HS-5 (cell line): ENCODE results near the gene MAP3K8.

Experiments used
- DNase-seq: peaks from one replicate; pipeline ENCODE4 v3.0.0-alpha.2; 2012; ENCODE audit warnings: low read depth

The MAP3K8 gene

GRCh38 chr10:30433730-30434272 lies at the start of gene MAP3K8:
MAP3K8 (plus strand) TSS chr10:30434184; CDS start chr10:30438939, 4,755 bp downstream.
- DNase-seq = no peak

- DNase-seq = no peak
Observed at GRCh38 chr10:30384701-30385201, 49.2 kb upstream of the MAP3K8 start.

- DNase-seq = no peak
Observed at GRCh38 chr10:30386801-30387588, 47.0 kb upstream of the MAP3K8 start.

- no peak for DNase-seq
Observed at GRCh38 chr10:30387646-30388243, 46.2 kb upstream of the MAP3K8 start.

GRCh38 chr10:30389543-30389942 lies 44.4 kb upstream of the MAP3K8 start:
- DNase-seq = no peak

- no peak for DNase-seq
Observed at GRCh38 chr10:30390207-30390606, 43.8 kb upstream of the MAP3K8 start.

GRCh38 chr10:30391266-30391665 lies 42.7 kb upstream of the MAP3K8 start:
- DNase-seq = no peak

- DNase-seq = no peak
Observed at GRCh38 chr10:30392564-30392990, 41.4 kb upstream of the MAP3K8 start.

GRCh38 chr10:30396293-30396692 lies 37.7 kb upstream of the MAP3K8 start:
- DNase-seq = no peak

- DNase-seq = no peak
Observed at GRCh38 chr10:30396698-30397097, 37.3 kb upstream of the MAP3K8 start.

- no peak for DNase-seq
Observed at GRCh38 chr10:30398193-30398592, 35.8 kb upstream of the MAP3K8 start.

GRCh38 chr10:30398788-30399187 lies 35.2 kb upstream of the MAP3K8 start:
- DNase-seq = no peak

GRCh38 chr10:30403494-30403893 lies 30.5 kb upstream of the MAP3K8 start:
- no peak for DNase-seq

- no peak for DNase-seq
Observed at GRCh38 chr10:30404540-30404939, 29.4 kb upstream of the MAP3K8 start.

- DNase-seq = no peak
Observed at GRCh38 chr10:30411263-30411662, 22.7 kb upstream of the MAP3K8 start.

GRCh38 chr10:30412901-30413300 lies 21.1 kb upstream of the MAP3K8 start:
- no peak for DNase-seq

- DNase-seq = no peak
Observed at GRCh38 chr10:30413996-30414576, 19.9 kb upstream of the MAP3K8 start.

GRCh38 chr10:30415593-30415992 lies 18.4 kb upstream of the MAP3K8 start:
- no peak for DNase-seq

GRCh38 chr10:30417301-30417700 lies 16.7 kb upstream of the MAP3K8 start:
- no peak for DNase-seq

- DNase-seq = no peak
Observed at GRCh38 chr10:30420266-30420665, 13.7 kb upstream of the MAP3K8 start.

- no peak for DNase-seq
Observed at GRCh38 chr10:30420766-30421165, 13.2 kb upstream of the MAP3K8 start.

GRCh38 chr10:30422151-30422695 lies 11.8 kb upstream of the MAP3K8 start:
- no peak for DNase-seq
